Epithelial cell of prostate (primary cell): ENCODE measurements around the gene MPZL2.

ENCODE experiments used
- DNase-seq: peaks from one replicate; pipeline ENCODE4 v3.0.0-alpha.2; 2011; ENCODE audit warnings: low read depth, low spot score
- H3K27ac ChIP-seq: fragments of 450-650 bp; 2 replicates; pipeline ENCODE4 v1.5.1; 2017; ENCODE audit warnings: mild to moderate bottlenecking

MPZL2 gene

GRCh38 chr11:118245936-118246562 is 18.0 kb downstream of the MPZL2 start:
- peak overlapping the region; percentile 56 for H3K27ac ChIP-seq
- DNase-seq = no peak

GRCh38 chr11:118243993-118244762 is 19.9 kb downstream of the MPZL2 start:
- no peak for DNase-seq
- H3K27ac ChIP-seq = no peak overlapping the region

GRCh38 chr11:118243161-118243560 is 20.9 kb downstream of the MPZL2 start:
- H3K27ac ChIP-seq = no peak overlapping the region
- DNase-seq = no peak

GRCh38 chr11:118241764-118242098 is 22.4 kb downstream of the MPZL2 start:
- DNase-seq = no peak
- peak overlapping the region; percentile 85 for H3K27ac ChIP-seq

GRCh38 chr11:118240999-118241763 is 22.9 kb downstream of the MPZL2 start:
- H3K27ac ChIP-seq = peak overlapping the region; percentile 85
- peak; percentile 83 for DNase-seq

- H3K27ac ChIP-seq = no peak overlapping the region
- DNase-seq = no peak
Observed at GRCh38 chr11:118239509-118240205, 24.4 kb downstream of the MPZL2 start.

- no peak for DNase-seq
- no peak overlapping the region for H3K27ac ChIP-seq
Observed at GRCh38 chr11:118238929-118239328, 25.2 kb downstream of the MPZL2 start.

- no peak for DNase-seq
- H3K27ac ChIP-seq = no peak overlapping the region
Observed at GRCh38 chr11:118238421-118238820, 25.7 kb downstream of the MPZL2 start.

- no peak overlapping the region for H3K27ac ChIP-seq
- DNase-seq = no peak
Observed at GRCh38 chr11:118236170-118236569, 27.9 kb downstream of the MPZL2 start.

- H3K27ac ChIP-seq = no peak overlapping the region
- DNase-seq = no peak
Observed at GRCh38 chr11:118234833-118235232, 29.3 kb downstream of the MPZL2 start.

GRCh38 chr11:118233850-118234249 is 30.2 kb downstream of the MPZL2 start:
- DNase-seq = no peak

GRCh38 chr11:118233377-118233776 is 30.7 kb downstream of the MPZL2 start:
- H3K27ac ChIP-seq = peak overlapping the region; percentile 70

More at GRCh38 chr11:118233850-118234249, 30.2 kb downstream of the MPZL2 start:
- H3K27ac ChIP-seq = peak overlapping the region; percentile 70

GRCh38 chr11:118232659-118233058 is 31.4 kb downstream of the MPZL2 start:
- peak overlapping the region; percentile 70 for H3K27ac ChIP-seq
- no peak for DNase-seq

More at GRCh38 chr11:118233377-118233776, 30.7 kb downstream of the MPZL2 start:
- DNase-seq = peak; percentile 73

- H3K27ac ChIP-seq = no peak overlapping the region
Observed at GRCh38 chr11:118231461-118231860, 32.6 kb downstream of the MPZL2 start.

GRCh38 chr11:118230088-118230487 is 34.0 kb downstream of the MPZL2 start:
- H3K27ac ChIP-seq = no peak overlapping the region
- no peak for DNase-seq

More at GRCh38 chr11:118231461-118231860, 32.6 kb downstream of the MPZL2 start:
- no peak for DNase-seq

GRCh38 chr11:118229274-118229847 is 34.7 kb downstream of the MPZL2 start:
- no peak overlapping the region for H3K27ac ChIP-seq

GRCh38 chr11:118227865-118228785 is 36.0 kb downstream of the MPZL2 start:
- no peak for DNase-seq
- no peak overlapping the region for H3K27ac ChIP-seq

More at GRCh38 chr11:118229274-118229847, 34.7 kb downstream of the MPZL2 start:
- DNase-seq = no peak

- no peak for DNase-seq
- H3K27ac ChIP-seq = no peak overlapping the region
Observed at GRCh38 chr11:118226781-118227180, 37.3 kb downstream of the MPZL2 start.

- DNase-seq = no peak
- no peak overlapping the region for H3K27ac ChIP-seq
Observed at GRCh38 chr11:118226296-118226695, 37.8 kb downstream of the MPZL2 start.
